ENCODE results near the gene BCAR3. TPM values are rescaled to one million over a fixed set of nuclear protein-coding genes. Genes with fewer than 3 reads are reported as not detected.
"Not testable (repeated sequence)": the region's sequence is repeated elsewhere in the genome, so short reads cannot be mapped to it uniquely, and the experiment has no call there.

Gene BCAR3
- total RNA-seq, 1 donor from 2014 or later: 18.5 TPM

GRCh38 chr1:93553886-93554490 is 127.6 kb downstream of the BCAR3 start:
- intact Hi-C loops (cut with DNase I): loop anchor here (10.0 kb wide), 1 partner anchor 109 kb away; the partner anchor contains the start of gene FNBP1L
- not testable (repeated sequence) for DNase-seq
- peak; percentile 65 for ATAC-seq (ENCODE audit: poor library complexity)

DNA sequence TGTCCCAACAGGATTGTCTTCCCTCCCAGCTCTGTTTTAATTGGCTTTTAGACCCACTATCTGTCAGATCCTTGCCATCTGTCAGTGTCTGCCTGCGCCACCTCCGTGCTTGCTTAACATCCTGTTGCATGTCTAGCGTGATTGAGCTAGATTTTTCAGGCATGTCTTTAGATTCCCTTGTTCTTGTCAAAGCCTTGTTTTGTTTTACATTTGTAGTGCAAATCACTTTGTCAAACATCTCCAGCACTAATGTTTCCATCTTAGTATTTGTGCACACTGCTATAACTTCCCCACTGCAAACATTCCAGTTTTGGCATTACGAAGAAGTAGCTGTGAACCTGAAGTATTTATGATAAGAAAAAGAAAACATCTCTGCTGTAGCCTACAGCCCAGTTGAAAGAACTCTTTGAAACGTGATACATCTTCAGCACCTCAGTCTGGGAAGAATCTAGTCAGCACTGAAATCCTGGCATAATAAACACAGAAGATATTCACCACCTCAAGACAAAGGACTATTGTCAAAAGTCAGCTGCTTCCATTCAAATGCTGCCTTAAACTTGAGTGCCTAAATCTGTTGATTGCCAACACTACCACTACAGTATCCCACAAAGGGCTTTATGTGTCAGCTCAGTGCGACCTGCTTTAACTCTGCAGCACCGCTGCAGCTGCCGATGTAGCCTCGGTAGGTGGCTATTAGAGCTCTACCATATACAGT is 128.7 kb downstream of the BCAR3 start:
- ATAC-seq (ENCODE audit: poor library complexity): peak; percentile 61
- intact Hi-C loops (cut with DNase I): loop anchor here (10.0 kb wide), 1 partner anchor 108 kb away; the partner anchor contains the start of gene FNBP1L
- DNase-seq: peak; percentile 61

DNA sequence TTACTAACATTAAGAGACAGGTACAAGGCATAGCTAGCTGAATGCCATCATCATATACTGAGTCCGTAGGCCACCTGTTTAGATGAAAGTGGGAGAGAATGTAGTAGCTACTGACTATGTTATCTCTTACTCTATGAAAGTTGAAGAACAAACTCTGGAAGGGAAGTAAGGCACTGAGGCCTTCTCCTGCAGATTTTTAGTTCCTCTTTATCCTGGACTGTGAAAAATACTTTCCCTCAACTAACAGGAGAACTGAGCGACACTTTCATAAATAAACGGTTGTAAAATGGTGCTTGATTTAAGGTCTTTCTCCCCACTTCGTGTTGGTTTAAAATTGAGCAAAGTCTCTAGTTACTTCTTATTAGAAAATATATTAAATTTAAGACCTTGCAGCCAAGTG is 131.8 kb downstream of the BCAR3 start:
- no peak for DNase-seq
- intact Hi-C loops (cut with DNase I): loop anchor here (10.0 kb wide), 2 partner anchors 105 to 295 kb away; partner anchors contain the start of gene FNBP1L
- no peak for ATAC-seq (ENCODE audit: poor library complexity)

DNA sequence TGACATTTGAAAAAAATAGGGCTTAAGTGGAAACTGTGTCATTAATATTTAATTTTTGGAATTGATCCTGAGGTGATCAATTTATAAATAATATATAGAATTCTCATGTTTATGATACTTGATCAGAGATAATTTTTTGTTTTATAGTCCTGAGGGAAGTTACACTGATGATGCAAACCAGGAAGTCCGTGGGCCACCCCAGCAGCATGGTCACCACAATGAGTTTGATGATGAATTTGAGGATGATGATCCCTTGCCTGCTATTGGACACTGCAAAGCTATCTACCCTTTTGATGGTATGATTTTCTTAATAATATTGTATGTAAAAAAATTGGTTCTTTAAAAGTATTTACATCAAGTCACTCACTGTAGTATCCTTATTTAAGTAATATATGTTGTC is 132.5 kb downstream of the BCAR3 start:
- ATAC-seq (ENCODE audit: poor library complexity) (no peak), DNase-seq (no peak)

DNA sequence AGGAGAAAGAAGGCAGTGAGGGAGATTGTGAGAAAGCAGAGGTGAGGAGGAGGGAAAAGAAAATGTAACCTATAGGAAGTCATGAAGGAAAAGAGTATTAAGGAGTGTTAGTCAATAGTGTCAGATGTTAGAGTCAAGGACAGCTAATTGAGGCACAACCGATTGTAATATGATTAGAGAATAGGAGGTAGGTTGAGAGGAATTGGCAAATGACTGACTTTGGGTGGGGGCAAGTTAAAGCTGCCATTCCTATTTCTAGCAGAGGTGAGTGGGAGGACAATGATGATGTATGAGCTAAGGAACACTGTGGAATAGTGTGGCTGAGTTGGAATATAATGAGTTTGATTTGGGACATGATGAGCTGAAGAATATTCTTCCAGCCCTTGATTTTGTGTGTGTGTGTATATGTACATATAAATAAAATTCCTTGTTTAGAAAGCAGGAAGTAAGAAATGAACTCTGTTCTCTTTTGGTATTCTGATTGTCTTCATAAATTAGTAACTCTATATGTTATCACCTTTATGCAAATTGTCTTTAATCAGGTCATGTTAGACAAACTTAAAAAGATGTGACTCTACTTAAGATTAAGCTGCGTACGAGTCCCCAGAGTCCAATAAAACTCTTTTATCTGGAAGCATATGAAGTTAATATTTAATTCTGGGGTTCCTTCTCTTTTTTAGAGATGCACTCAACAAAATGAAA is 135.3 kb downstream of the BCAR3 start:
- intact Hi-C loops (cut with DNase I): loop anchor here (10.0 kb wide), 1 partner anchor 298 kb away; no protein-coding TSS in a partner anchor
- ATAC-seq (ENCODE audit: poor library complexity): no peak
- no peak for DNase-seq

More for the DNA sequence above, 132.5 kb downstream of the BCAR3 start:
- intact Hi-C loops (cut with DNase I): loop anchor here (10.0 kb wide), 1 partner anchor 296 kb away; no protein-coding TSS in a partner anchor

DNA sequence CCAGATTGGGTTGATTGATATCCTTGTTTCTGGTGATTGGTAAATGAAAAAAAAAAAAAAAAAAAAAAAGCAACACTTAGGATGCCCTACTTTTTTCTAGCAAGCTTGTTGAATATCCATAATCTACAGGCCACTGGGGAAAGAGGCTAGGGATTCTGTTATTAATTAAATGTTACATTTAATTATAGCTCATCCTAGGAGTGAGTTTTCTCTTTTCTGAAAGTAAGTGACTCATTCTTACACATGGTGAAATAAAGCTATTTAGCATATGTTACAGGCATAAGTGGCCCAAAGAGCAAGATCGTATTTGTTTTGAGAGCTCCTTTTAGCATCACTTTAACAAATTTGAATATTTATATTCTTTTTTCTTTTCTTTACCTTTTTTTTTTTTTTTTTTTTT is 139.2 kb downstream of the BCAR3 start:
- no peak for ATAC-seq (ENCODE audit: poor library complexity)
- intact Hi-C loops (cut with DNase I): loop anchor here (10.0 kb wide), 1 partner anchor 302 kb away; no protein-coding TSS in a partner anchor
- DNase-seq: no peak

GRCh38 chr1:93541045-93541444 is 140.6 kb downstream of the BCAR3 start:
- intact Hi-C loops (cut with DNase I): loop anchor here (10.0 kb wide), 1 partner anchor 304 kb away; no protein-coding TSS in a partner anchor
- DNase-seq (no peak), ATAC-seq (ENCODE audit: poor library complexity) (no peak)

GRCh38 chr1:93537924-93538323 is 143.7 kb downstream of the BCAR3 start:
- DNase-seq: no peak
- no peak for ATAC-seq (ENCODE audit: poor library complexity)
- intact Hi-C loops (cut with DNase I): no loop called here

DNA sequence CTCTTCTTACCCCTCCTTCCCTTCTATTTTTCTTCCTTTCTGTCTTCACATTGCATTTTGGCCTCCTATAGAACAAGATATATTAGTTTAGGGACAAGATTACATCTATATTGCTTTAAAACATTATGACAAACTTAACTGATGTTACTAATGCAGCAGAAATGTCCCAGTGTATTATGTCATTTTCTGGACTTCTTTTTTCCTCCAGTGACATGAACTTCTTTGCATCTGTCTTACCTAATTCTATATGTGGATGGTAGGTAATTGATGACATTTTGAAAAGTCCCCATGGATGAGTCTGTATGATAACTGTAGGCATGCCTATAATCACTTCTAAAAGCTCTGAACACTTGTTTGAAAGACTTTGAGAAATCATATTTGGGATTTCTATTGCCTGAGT is 144.2 kb downstream of the BCAR3 start:
- no peak for DNase-seq
- ATAC-seq (ENCODE audit: poor library complexity): no peak
- intact Hi-C loops (cut with DNase I): no loop called here

GRCh38 chr1:93533677-93534076 is 148.0 kb downstream of the BCAR3 start:
- DNase-seq (no peak), ATAC-seq (ENCODE audit: poor library complexity) (no peak)
- intact Hi-C loops (cut with DNase I): no loop called here

DNA sequence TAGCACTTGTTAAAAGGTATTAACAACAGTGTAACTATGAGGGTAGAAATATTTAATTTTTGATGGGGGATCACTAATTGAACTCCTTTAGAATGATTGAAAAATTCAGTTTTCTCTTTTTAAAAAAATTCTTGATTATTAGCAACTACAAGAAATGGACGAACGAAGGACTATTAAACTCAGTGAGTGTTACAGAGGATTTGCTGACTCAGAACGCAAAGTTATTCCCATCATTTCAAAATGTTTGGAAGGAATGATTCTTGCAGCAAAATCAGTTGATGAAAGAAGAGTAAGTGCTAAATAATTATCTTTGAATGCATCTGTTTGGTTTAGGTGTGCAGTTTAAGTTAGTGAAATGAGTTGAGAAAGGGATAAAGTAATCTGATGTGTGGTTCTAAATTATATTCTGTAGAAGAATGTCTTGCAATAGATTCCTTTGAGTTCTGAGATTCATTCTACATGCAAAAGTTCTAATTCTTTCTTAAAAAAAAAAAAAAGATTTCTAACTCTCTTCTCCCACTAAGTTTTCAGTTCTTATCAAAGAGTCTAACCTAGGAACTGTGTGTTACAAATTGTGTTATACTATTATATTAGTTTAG is 148.8 kb downstream of the BCAR3 start:
- ATAC-seq (ENCODE audit: poor library complexity) (no peak), DNase-seq (no peak)
- intact Hi-C loops (cut with DNase I): no loop called here

- DNase-seq (no peak), ATAC-seq (ENCODE audit: poor library complexity) (no peak)
- intact Hi-C loops (cut with DNase I): no loop called here
Measured at GRCh38 chr1:93531193-93531592, 150.4 kb downstream of the BCAR3 start.

DNA sequence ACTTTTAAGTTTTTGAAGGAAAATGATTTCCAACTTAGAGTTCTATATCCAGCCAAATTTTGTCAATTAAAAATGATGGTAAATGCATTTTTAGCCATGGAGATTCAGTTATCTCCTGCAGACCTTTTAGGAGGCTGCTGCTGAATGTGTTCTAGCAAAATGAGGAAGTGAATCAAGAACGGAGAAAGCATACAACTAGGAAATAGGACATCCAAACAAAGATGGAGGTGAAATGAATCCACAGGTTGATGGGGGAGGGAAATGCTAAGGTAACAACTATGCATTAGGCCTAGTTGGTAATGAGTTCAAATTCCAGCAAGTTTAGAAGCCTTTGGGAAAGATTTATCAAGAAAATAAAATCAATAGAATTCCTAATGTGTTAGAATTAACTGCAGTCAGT is 153.2 kb downstream of the BCAR3 start:
- ATAC-seq (ENCODE audit: poor library complexity) (no peak), DNase-seq (no peak)
- intact Hi-C loops (cut with DNase I): no loop called here

GRCh38 chr1:93526431-93526830 is 155.2 kb downstream of the BCAR3 start:
- intact Hi-C loops (cut with DNase I): no loop called here
- no peak for DNase-seq
- no peak for ATAC-seq (ENCODE audit: poor library complexity)

GRCh38 chr1:93525431-93525830 is 156.2 kb downstream of the BCAR3 start:
- intact Hi-C loops (cut with DNase I): no loop called here
- ATAC-seq (ENCODE audit: poor library complexity) (no peak), DNase-seq (no peak)

DNA sequence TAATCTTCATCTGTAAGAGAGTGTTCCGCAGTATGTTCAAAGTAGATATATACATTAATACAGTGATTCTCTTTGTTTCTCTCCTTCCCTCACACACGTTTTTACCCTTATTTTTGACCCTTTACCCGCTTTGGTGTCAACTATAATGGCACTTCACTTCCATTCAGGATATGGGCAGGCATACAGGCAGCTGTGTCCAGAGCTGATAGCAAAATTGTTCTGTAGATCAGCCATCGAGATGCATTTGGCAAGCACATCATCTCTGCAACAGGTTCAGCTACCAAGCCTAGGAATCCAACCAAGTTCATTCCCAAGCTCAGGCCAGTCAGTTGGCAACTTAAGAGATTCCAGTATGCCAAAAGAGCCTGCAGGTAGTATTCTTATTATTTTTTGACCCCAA is 158.9 kb downstream of the BCAR3 start:
- intact Hi-C loops (cut with DNase I): no loop called here
- DNase-seq (no peak), ATAC-seq (ENCODE audit: poor library complexity) (no peak)

GRCh38 chr1:93521618-93522017 is 160.0 kb downstream of the BCAR3 start:
- intact Hi-C loops (cut with DNase I): no loop called here
- ATAC-seq (ENCODE audit: poor library complexity) (no peak), DNase-seq (no peak)

DNA sequence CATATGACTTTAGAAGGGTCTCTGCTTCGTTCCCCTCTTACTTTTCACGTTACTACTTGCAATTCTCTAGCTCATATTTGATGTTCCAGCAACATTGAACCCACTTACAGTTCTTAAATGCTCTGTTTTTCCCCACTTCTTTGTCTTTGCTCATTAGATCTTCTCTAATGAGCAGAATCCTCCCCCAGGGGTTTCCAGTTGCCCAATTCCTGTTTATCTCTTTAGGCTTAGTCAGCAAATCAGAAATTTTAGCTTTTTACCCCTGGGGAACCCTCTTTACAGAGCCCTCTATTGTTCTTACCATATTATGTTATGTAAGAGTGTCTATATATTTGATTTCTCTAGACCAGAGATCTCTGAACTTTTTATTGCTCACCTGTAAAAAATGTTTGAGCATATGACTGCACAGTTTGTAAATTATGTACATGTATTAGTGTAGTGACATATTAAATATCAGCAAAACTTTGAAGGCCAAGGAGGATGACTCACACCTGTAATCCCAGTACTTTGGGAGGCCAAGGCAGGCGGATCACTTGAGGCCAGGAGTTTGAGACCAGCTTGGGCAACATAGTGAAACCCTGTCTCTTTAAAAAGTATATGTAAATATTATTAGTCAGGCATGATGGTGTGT is 162.3 kb downstream of the BCAR3 start:
- no peak for ATAC-seq (ENCODE audit: poor library complexity)
- intact Hi-C loops (cut with DNase I): no loop called here
- no peak for DNase-seq

DNA sequence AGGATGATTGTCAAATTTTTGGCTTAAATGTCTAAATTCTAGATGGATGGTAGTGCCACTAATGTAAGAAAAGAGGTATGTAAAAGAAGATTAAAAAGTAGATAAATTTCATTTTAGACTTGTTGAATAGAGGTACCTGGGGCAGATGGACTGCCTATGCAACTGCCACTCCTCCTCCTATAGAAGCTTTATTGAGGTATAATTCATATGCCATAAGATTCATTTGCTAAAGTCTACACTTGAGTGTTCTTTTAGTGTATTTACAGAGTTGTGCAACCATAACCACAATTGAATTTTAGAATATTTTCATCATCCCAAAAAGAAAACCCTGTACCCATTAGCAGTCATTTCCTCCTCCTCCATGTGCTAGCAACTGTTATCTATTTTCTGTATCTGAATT is 163.1 kb downstream of the BCAR3 start:
- intact Hi-C loops (cut with DNase I): no loop called here
- ATAC-seq (ENCODE audit: poor library complexity) (no peak), DNase-seq (no peak)
